NCI-H526 (cell line): ENCODE data around the gene ALG13.
"Not testable (repeated sequence)": the region's sequence is repeated elsewhere in the genome, so short reads cannot be mapped to it uniquely, and the experiment has no call there.

Experiments
- DNase-seq, 2 experiments: peaks; one replicate each; lab custom pipeline; 2025; lab: John Stamatoyannopoulos, UW

Gene ALG13

DNA sequence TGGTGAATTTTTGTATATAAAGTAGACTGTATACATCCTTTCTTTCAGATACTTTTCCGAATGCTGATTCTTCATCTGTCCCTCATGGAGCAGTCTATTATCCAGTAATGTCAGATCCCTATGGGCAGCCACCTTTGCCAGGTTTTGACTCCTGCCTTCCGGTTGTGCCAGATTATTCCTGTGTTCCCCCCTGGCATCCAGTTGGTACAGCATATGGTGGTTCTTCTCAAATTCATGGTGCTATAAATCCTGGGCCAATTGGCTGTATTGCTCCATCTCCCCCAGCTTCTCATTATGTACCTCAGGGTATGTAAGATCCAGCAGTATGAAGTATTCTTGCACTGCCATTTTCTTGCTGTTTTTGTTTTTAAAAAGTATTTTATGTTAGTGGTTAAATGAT lies 78.7 kb downstream of the ALG13 start:
- DNase-seq: no peak

- DNase-seq: no peak
Measured at GRCh38 chrX:111761578-111762135, 80.7 kb downstream of the ALG13 start.

DNA sequence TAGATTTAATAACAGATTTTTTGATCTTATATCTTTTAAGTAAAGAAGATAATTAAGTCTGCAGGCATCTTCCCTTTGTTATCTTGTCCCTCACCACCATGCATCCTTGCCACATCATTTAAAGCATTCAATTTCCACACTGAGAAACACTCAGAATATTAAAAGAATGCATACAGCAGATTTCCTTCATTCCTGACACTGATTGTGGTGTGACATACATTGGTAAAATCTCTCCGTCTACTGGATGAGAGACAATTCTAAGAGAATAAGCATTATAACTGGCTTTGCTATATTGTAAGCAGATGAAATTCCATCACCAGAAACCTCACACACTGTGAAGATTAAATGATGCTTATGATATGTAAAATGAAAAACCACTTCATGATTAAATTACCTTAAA lies 97.6 kb downstream of the ALG13 start:
- no peak for DNase-seq

DNA sequence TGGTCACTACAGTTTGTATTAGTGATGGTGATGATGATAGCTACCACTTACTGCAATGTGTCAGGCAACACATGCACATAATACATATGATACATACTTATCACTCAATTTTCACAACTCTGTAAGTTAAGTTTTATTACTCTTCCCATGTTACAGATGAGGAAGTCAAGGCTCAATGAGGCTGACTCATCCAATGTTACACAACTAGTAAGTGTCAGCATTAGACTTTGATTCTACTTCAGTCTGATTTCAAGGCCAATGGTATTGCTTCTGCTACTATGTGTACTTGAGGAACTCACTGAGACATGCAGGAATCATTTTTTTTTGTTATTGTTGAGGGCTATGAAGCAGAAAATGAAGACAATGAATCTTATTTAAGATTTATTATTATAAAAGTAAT lies 98.6 kb downstream of the ALG13 start:
- no peak for DNase-seq

DNA sequence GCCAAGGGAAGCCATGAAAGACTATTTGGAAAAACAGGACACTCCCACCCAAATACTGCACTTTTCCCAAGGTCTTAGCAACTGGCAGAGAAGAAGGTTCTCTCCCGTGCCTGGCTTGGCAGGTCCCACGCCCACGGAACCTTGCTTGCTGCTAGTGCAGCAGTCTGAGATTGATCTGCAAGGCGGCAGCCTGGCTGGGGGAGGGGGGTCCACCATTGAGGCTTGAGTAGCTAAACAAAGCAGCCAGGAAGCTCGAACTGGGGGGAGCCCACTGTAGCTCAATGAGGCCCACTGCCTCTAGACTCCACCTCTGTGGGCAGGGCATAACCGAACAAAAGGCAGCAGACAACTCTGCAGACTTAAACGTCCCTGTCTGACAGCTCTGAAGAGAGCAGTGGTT lies 103.7 kb downstream of the ALG13 start:
- no peak for DNase-seq

- DNase-seq: not testable (repeated sequence)
Measured at GRCh38 chrX:111790054-111790453, 109.1 kb downstream of the ALG13 start.
